Measurements from ENCODE around the gene LRGUK. TPM values are rescaled to one million over a fixed set of nuclear protein-coding genes. Genes with fewer than 3 reads are reported as not detected.

LRGUK gene
- total RNA-seq, 1 donor from 2014 or later: 2.0 TPM

- DNase-seq (ENCODE audit: extremely low spot score, unreplicated experiment): no peak
- TF ChIP-seq, protein P1, sequence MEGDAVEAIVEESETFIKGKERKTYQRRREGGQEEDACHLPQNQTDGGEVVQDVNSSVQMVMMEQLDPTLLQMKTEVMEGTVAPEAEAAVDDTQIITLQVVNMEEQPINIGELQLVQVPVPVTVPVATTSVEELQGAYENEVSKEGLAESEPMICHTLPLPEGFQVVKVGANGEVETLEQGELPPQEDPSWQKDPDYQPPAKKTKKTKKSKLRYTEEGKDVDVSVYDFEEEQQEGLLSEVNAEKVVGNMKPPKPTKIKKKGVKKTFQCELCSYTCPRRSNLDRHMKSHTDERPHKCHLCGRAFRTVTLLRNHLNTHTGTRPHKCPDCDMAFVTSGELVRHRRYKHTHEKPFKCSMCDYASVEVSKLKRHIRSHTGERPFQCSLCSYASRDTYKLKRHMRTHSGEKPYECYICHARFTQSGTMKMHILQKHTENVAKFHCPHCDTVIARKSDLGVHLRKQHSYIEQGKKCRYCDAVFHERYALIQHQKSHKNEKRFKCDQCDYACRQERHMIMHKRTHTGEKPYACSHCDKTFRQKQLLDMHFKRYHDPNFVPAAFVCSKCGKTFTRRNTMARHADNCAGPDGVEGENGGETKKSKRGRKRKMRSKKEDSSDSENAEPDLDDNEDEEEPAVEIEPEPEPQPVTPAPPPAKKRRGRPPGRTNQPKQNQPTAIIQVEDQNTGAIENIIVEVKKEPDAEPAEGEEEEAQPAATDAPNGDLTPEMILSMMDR (conservative IDR thresholded peaks at IDR 0.05): no peak
- Mint-ChIP-seq H3K27me3 (no peaks in the 10 kb centered on the region), H3K4me3 (no peak overlapping the region), H3K9me3 (no peaks in the 10 kb centered on the region), H3K27ac (no peak overlapping the region), H3K36me3 (no peaks in the 10 kb centered on the region), H3K4me1 (ENCODE audit: unreplicated experiment) (peaks cover 4% of the 10 kb centered on the region)
These were observed 59.7 kb downstream of the LRGUK start for GRCh38 chr7:134186801-134187200.

DNA sequence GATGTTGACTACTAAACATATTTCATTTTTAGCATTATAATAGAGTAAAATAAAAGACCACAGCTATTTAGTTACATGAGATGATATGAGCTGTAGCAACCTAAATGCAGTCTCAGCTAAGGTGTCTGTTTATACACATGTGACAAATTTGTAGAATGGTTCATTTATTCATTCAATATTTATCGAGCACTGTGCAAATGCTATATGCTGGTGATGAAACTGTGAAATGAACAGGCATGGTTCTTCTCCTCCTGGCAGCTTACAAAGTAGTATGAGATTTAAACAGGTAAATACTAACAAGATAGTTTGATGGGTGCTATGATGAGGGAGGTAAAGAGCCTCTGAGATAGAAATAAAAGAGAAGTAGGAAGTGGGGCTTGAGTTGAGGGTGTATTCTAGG lies 60.8 kb downstream of the LRGUK start:
- DNase-seq (ENCODE audit: extremely low spot score, unreplicated experiment): no peak

GRCh38 chr7:134188311-134188710 lies 61.2 kb downstream of the LRGUK start:
- Mint-ChIP-seq H3K36me3 (no peaks in the 10 kb centered on the region), H3K4me3 (no peak overlapping the region), H3K27ac (no peak overlapping the region), H3K4me1 (ENCODE audit: unreplicated experiment) (peaks cover 4% of the 10 kb centered on the region), H3K27me3 (no peaks in the 10 kb centered on the region), H3K9me3 (no peaks in the 10 kb centered on the region)
- no peak for DNase-seq (ENCODE audit: extremely low spot score, unreplicated experiment)
- TF ChIP-seq, protein P1 (conservative IDR thresholded peaks at IDR 0.05): no peak

More for the DNA sequence above, 60.8 kb downstream of the LRGUK start:
- no peak overlapping the region for H3K4me3 Mint-ChIP-seq
- TF ChIP-seq, protein P1 (conservative IDR thresholded peaks at IDR 0.05): no peak
- no peaks in the 10 kb centered on the region for H3K27me3 Mint-ChIP-seq
- H3K9me3 Mint-ChIP-seq: no peaks in the 10 kb centered on the region
- no peaks in the 10 kb centered on the region for H3K36me3 Mint-ChIP-seq
- H3K4me1 Mint-ChIP-seq (ENCODE audit: unreplicated experiment): peaks cover 4% of the 10 kb centered on the region
- H3K27ac Mint-ChIP-seq: no peak overlapping the region

- no peaks in the 10 kb centered on the region for H3K36me3 Mint-ChIP-seq
- H3K4me3 Mint-ChIP-seq: no peak overlapping the region
- H3K4me1 Mint-ChIP-seq (ENCODE audit: unreplicated experiment): peaks cover 4% of the 10 kb centered on the region
- H3K27me3 Mint-ChIP-seq: no peaks in the 10 kb centered on the region
- H3K27ac Mint-ChIP-seq: no peak overlapping the region
- TF ChIP-seq, protein P1 (conservative IDR thresholded peaks at IDR 0.05): no peak
- no peak for DNase-seq (ENCODE audit: extremely low spot score, unreplicated experiment)
- no peaks in the 10 kb centered on the region for H3K9me3 Mint-ChIP-seq
These were observed 62.4 kb downstream of the LRGUK start for GRCh38 chr7:134189559-134189958.

DNA sequence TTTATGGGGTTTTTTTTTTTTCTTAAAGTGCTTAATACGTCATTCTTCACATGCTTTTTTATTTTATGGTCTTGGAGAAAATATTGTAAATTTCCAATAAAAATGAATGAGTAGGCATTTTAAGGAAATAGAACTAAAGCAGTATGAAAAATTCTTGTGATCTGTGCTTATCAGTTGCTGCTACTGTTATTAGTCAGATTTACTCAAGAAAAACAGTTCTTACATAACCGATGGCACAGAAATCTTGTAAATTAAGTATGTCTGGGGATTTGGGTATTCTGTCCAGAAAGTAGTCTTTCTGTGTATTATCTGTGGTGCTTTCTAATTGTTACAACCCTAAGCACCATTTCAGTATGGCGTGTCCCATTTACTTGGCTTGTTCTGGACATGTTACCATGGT lies 64.7 kb downstream of the LRGUK start:
- H3K9me3 Mint-ChIP-seq: no peaks in the 10 kb centered on the region
- no peaks in the 10 kb centered on the region for H3K36me3 Mint-ChIP-seq
- no peaks in the 10 kb centered on the region for H3K27me3 Mint-ChIP-seq
- H3K4me3 Mint-ChIP-seq: no peak overlapping the region
- TF ChIP-seq, protein P1 (conservative IDR thresholded peaks at IDR 0.05): no peak
- DNase-seq (ENCODE audit: extremely low spot score, unreplicated experiment): no peak
- H3K27ac Mint-ChIP-seq: no peak overlapping the region
- H3K4me1 Mint-ChIP-seq (ENCODE audit: unreplicated experiment): peaks cover under 1% of the 10 kb centered on the region

GRCh38 chr7:134193240-134193639 lies 66.1 kb downstream of the LRGUK start:
- no peak for DNase-seq (ENCODE audit: extremely low spot score, unreplicated experiment)
- Mint-ChIP-seq H3K4me1 (ENCODE audit: unreplicated experiment) (peaks cover 4% of the 10 kb centered on the region), H3K4me3 (no peak overlapping the region), H3K9me3 (no peaks in the 10 kb centered on the region), H3K36me3 (no peaks in the 10 kb centered on the region), H3K27ac (no peak overlapping the region), H3K27me3 (no peaks in the 10 kb centered on the region)
- TF ChIP-seq, protein P1 (conservative IDR thresholded peaks at IDR 0.05): no peak

All from type B pancreatic cell (in vitro differentiated cells).